SK-N-MC (cell line): ENCODE data around the gene RBMS3.

Experiments used
- EZH2 ChIP-seq: fragments of 200-600 bp; sonication (generic); IDR thresholded peaks from one replicate; pipeline ENCODE4 v1.6.1; 2017; ENCODE audit warnings: antibody characterized with exemption
- FOXP2 ChIP-seq: optimal IDR thresholded peaks from 2 replicates; pipeline ENCODE3; 2011; ENCODE audit warnings: mild to moderate bottlenecking, moderate library complexity; ENCODE audit not compliant: insufficient read depth; ENCODE audit errors: extremely low read length, control extremely low read depth
- POLR2AphosphoS5 ChIP-seq: IDR thresholded peaks from 2 replicates; pipeline ENCODE4 v1.6.1; 2012; ENCODE audit warnings: mild to moderate bottlenecking, low read depth, low read length, borderline replicate concordance

DNA sequence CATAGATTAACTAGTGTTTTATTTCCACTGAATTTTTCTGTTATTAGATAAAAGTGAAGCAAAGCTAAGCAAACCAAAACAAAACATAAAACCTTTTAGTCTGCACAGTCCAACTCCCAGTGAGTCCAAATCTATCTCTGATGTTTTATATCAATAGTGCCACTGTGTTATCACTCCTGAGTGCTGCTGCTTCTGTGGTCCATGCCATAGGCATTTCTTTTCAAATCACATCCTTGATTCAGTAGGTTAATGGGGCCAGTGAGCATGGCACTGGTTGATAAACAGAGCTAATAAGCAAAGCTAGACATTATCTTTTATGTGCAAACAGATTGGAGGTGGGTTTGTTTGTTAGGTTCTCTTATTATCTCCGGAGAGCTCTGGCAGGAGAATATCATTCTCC is 30.0 kb downstream of the RBMS3 start:
- TF ChIP-seq EZH2 (no peak), POLR2AphosphoS5 (no peak), FOXP2 (no peak)
